ENCODE results near the gene MSH5. TPM values are rescaled to one million over a fixed set of nuclear protein-coding genes. Genes with fewer than 3 reads are reported as not detected.
A peak's percentile ranks its signal among the peaks of the same experiment; 100 is the strongest.

The MSH5 gene
- total RNA-seq, 1 experiment from 2014 or later = 36.6 TPM

GRCh38 chr6:31749301-31750036 is 9.7 kb downstream of the MSH5 start:
- CTCF ChIA-PET = interaction anchor here (1.0 kb wide), 1 partner anchor 42 kb away, joined by 4 read pairs; no protein-coding TSS in a partner anchor
- POLR2A ChIA-PET = interaction anchor here (0.6 to 1.6 kb wide), 6 partner anchors 8 to 439 kb away, joined by 3 to 8 read pairs (median 3); partner anchors contain the start of gene MSH5
- intact Hi-C loops (cut with micrococcal nuclease) = no loop called here
- Mint-ChIP-seq H3K4me1 (ENCODE audit: insufficient read depth, unreplicated experiment) (peaks cover 10% of the 10 kb centered on the region), H3K27ac (ENCODE audit: low read depth, unreplicated experiment) (peak overlapping the region; percentile 82), H3K27me3 (ENCODE audit: insufficient read depth, unreplicated experiment) (no peaks in the 10 kb centered on the region), H3K9me3 (ENCODE audit: unreplicated experiment) (no peaks in the 10 kb centered on the region), H3K4me3 (ENCODE audit: unreplicated experiment) (no peak overlapping the region), H3K36me3 (ENCODE audit: insufficient read depth, unreplicated experiment) (peaks cover 10% of the 10 kb centered on the region)
- DNase-seq (ENCODE audit: unreplicated experiment) = no peak
- no TSS peak for BruUV-seq (replicated peaks)
- TF ChIP-seq, protein P1, sequence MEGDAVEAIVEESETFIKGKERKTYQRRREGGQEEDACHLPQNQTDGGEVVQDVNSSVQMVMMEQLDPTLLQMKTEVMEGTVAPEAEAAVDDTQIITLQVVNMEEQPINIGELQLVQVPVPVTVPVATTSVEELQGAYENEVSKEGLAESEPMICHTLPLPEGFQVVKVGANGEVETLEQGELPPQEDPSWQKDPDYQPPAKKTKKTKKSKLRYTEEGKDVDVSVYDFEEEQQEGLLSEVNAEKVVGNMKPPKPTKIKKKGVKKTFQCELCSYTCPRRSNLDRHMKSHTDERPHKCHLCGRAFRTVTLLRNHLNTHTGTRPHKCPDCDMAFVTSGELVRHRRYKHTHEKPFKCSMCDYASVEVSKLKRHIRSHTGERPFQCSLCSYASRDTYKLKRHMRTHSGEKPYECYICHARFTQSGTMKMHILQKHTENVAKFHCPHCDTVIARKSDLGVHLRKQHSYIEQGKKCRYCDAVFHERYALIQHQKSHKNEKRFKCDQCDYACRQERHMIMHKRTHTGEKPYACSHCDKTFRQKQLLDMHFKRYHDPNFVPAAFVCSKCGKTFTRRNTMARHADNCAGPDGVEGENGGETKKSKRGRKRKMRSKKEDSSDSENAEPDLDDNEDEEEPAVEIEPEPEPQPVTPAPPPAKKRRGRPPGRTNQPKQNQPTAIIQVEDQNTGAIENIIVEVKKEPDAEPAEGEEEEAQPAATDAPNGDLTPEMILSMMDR (IDR thresholded peaks at IDR 0.05; ENCODE audit: unreplicated experiment) = no peak

GRCh38 chr6:31750411-31751022 is 10.7 kb downstream of the MSH5 start:
- Mint-ChIP-seq H3K9me3 (ENCODE audit: unreplicated experiment) (no peaks in the 10 kb centered on the region), H3K36me3 (ENCODE audit: insufficient read depth, unreplicated experiment) (peaks cover 7% of the 10 kb centered on the region), H3K27ac (ENCODE audit: low read depth, unreplicated experiment) (no peak overlapping the region), H3K4me1 (ENCODE audit: insufficient read depth, unreplicated experiment) (peaks cover 10% of the 10 kb centered on the region), H3K4me3 (ENCODE audit: unreplicated experiment) (no peak overlapping the region), H3K27me3 (ENCODE audit: insufficient read depth, unreplicated experiment) (no peaks in the 10 kb centered on the region)
- TF ChIP-seq, protein P1 (IDR thresholded peaks at IDR 0.05; ENCODE audit: unreplicated experiment) = no peak
- ChIA-PET POLR2A (interaction anchor here (0.6 to 1.5 kb wide), 2 partner anchors 11 to 438 kb away, joined by 3 to 8 read pairs; partner anchors contain the start of gene MSH5), CTCF (interaction anchor here (0.6 to 2.6 kb wide), 3 partner anchors 19 to 98 kb away, joined by 4 to 8 read pairs (median 4); partner anchors contain the start of gene BAG6)
- intact Hi-C loops (cut with micrococcal nuclease) = no loop called here
- no TSS peak for BruUV-seq (replicated peaks)
- no peak for DNase-seq (ENCODE audit: unreplicated experiment)

- ChIA-PET CTCF (interaction anchor here (0.6 to 2.6 kb wide), 2 partner anchors 17 to 58 kb away, joined by 3 to 8 read pairs; no protein-coding TSS in a partner anchor), POLR2A (interaction anchor here (0.5 to 2.5 kb wide), 15 partner anchors 11 to 1372 kb away, joined by 3 to 13 read pairs (median 3); partner anchors contain the start of genes CLIC1, GPANK1, HSPA1B and LSM2)
- no peak overlapping the region for H3K27ac Mint-ChIP-seq (ENCODE audit: low read depth, unreplicated experiment)
Observed at GRCh38 chr6:31752739-31753319, 13.0 kb downstream of the MSH5 start.

More at GRCh38 chr6:31752739-31753319, 13.0 kb downstream of the MSH5 start:
- H3K4me1 Mint-ChIP-seq (ENCODE audit: insufficient read depth, unreplicated experiment) = peaks cover 10% of the 10 kb centered on the region
- intact Hi-C loops (cut with micrococcal nuclease) = no loop called here
- peak; percentile 60 for DNase-seq (ENCODE audit: unreplicated experiment)
- no peak overlapping the region for H3K4me3 Mint-ChIP-seq (ENCODE audit: unreplicated experiment)
- H3K36me3 Mint-ChIP-seq (ENCODE audit: insufficient read depth, unreplicated experiment) = peaks cover 8% of the 10 kb centered on the region
- H3K9me3 Mint-ChIP-seq (ENCODE audit: unreplicated experiment) = no peaks in the 10 kb centered on the region
- H3K27me3 Mint-ChIP-seq (ENCODE audit: insufficient read depth, unreplicated experiment) = no peaks in the 10 kb centered on the region
- TF ChIP-seq, protein P1 (IDR thresholded peaks at IDR 0.05; ENCODE audit: unreplicated experiment) = no peak
- no TSS peak for BruUV-seq (replicated peaks)

All from MCF 10A (cell line).